Choroid plexus epithelial cell (primary cell): ENCODE results near the gene POMGNT2.

Experiments
- DNase-seq: peaks from one replicate; pipeline ENCODE4 v3.0.0-alpha.2; 2010; ENCODE audit warnings: low read depth
- H3K4me3 ChIP-seq: 2 replicates; pipeline ENCODE4 v1.5.1; 2011; ENCODE audit warnings: low read depth, mild to moderate bottlenecking, control low read depth, low read length, moderate library complexity
- TF ChIP-seq, protein P1 (sequence below): conservative IDR thresholded peaks from 2 replicates; pipeline ENCODE4 v1.5.1; 2011; ENCODE audit warnings: low read depth, mild to moderate bottlenecking, control low read depth, inconsistent platforms, low read length, moderate library complexity

The POMGNT2 gene

DNA sequence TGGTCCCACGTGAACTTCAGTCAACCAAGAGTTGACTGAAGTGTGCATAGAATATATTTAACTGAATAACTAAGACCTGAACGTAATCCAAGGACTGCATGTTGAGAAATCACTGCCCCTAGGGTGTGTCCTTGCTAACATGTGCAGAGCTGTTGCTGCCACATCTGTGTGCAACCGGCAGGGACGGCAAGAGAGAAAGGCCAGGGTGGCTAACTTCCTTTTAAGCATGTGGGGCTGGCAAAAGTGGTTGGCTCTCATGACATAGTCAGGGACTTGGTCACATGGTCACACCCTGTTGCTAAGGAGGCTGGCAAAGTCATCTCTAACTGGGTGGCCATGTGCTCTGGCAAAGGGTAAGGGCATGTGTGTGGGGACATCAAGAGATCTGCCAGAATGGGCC is 74.4 kb downstream of the POMGNT2 start:
- DNase-seq: no peak
- H3K4me3 ChIP-seq: no peak overlapping the region
- TF ChIP-seq, protein P1, sequence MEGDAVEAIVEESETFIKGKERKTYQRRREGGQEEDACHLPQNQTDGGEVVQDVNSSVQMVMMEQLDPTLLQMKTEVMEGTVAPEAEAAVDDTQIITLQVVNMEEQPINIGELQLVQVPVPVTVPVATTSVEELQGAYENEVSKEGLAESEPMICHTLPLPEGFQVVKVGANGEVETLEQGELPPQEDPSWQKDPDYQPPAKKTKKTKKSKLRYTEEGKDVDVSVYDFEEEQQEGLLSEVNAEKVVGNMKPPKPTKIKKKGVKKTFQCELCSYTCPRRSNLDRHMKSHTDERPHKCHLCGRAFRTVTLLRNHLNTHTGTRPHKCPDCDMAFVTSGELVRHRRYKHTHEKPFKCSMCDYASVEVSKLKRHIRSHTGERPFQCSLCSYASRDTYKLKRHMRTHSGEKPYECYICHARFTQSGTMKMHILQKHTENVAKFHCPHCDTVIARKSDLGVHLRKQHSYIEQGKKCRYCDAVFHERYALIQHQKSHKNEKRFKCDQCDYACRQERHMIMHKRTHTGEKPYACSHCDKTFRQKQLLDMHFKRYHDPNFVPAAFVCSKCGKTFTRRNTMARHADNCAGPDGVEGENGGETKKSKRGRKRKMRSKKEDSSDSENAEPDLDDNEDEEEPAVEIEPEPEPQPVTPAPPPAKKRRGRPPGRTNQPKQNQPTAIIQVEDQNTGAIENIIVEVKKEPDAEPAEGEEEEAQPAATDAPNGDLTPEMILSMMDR: no peak

DNA sequence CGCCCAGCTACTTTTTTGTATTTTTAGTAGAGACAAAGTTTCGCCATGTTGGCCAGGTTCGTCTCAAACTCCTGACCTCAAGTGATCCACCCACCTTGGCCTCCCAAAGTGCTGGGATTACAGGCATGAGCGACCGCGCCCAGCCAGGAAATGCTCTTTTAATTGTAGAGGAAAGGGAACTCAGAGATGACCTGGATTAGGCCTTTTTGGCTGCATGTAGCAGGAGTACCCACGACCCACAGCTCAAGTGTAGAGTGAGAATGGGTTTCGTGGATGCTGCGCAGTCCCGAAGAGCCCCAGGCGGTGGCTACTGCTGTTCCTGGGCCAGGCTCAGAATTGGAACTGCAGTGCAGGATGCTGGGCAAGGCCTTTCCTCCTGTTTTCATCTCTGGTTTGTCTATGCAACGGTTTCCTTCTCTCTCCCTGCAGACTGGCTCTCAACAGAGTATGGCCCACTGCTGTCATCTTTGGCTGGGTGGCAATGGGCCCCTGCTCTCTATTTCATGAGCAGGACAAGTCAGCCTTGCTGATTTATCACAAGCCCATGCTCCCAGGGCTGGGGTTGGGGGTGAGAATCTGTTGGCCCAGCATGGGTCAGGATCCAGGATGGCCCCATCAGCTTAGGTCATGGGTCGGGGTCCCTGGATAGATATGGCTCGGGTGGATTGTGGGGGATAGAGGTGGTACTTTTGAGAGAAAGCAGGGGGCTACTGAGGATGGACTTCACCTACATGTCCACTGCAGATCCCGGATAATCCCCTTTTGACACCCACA is 75.5 kb downstream of the POMGNT2 start:
- no peak for DNase-seq
- H3K4me3 ChIP-seq: no peak overlapping the region
- TF ChIP-seq, protein P1: no peak
